ENCODE measurements around the gene MGARP. TPM values are rescaled to one million over a fixed set of nuclear protein-coding genes. Genes with fewer than 3 reads are reported as not detected.
A peak's percentile ranks its signal among the peaks of the same experiment; 100 is the strongest.
"Not testable (repeated sequence)": the region's sequence is repeated elsewhere in the genome, so short reads cannot be mapped to it uniquely, and the experiment has no call there.

Gene MGARP
- total RNA-seq, 1 donor from 2014 or later: 0.21 TPM

DNA sequence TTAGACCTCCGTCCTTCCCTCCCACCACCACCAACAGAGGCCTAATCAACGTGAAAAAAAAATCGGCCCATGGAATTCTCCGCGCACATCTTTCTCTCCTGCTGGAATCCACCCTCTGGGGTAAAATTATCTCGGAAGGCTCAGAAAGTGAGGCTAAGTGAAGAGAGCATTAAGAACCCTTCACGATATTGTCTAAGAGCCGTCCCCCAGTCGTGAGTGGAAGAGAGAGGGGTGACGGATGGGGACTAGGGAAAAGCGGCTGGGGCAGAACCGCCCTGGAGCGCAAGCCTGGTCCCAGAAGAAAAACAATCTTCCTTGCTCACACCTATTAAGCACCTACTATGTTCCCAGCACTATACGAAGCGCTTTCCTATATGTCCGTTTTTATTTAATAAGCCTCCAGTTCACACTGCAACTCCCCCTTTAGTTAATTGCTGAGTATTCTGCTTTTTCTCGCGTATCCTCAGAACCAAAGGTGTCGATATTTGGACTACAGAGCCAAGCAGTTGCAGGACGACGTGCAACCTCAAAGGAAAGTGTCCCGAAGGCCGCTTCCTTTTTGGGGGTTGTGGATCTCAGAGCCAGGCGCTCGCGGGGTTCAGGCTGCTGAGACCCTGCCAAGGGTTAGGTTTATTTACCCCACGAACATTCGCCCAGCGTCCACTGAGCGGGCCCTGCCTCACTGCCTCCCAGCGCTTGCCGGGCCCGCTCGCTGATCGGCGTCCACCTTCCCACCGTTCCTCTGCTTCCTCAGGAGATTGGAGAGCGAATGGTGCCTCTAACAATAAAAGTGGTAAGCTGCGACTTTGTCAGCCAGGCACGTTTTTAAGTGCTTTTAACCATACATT lies 889 bp downstream of the MGARP start:
- H3K27ac Mint-ChIP-seq: no peak overlapping the region

DNA sequence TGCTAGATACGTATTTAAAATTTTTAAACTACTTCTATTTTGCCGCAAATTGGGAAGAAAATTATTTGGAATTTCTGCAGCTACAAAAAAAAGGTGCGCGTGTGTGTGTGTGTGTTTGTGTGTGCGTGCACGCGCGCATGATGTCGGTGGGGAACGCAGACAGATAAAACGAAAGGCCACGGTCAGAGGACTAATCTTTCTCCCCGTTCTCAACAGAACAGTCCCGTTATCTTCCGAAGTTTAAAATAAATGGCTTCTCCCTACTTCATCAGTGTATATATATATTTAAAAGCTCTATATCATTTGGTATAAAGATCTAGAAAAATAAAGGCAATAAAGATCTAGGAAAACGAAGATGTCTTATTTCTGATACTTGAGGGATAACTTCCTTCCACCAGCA lies 1.5 kb downstream of the MGARP start:
- no peak for DNase-seq
- Mint-ChIP-seq H3K27me3 (peaks cover 61% of the 10 kb centered on the region), H3K27ac (no peak overlapping the region), H3K36me3 (ENCODE audit: low read depth) (no peaks in the 10 kb centered on the region), H3K9me3 (no peaks in the 10 kb centered on the region), H3K4me3 (peak overlapping the region; percentile 79), H3K4me1 (peaks cover 19% of the 10 kb centered on the region)
- intact Hi-C loops (cut with micrococcal nuclease): no loop called here

More for the DNA sequence above, 889 bp downstream of the MGARP start:
- Mint-ChIP-seq H3K4me1 (peaks cover 19% of the 10 kb centered on the region), H3K4me3 (peak overlapping the region; percentile 79), H3K27me3 (peaks cover 59% of the 10 kb centered on the region), H3K36me3 (ENCODE audit: low read depth) (no peaks in the 10 kb centered on the region), H3K9me3 (no peaks in the 10 kb centered on the region)
- DNase-seq: no peak
- intact Hi-C loops (cut with micrococcal nuclease): loop anchor here (1.0 kb wide), 1 partner anchor 16 kb away; no protein-coding TSS in a partner anchor

DNA sequence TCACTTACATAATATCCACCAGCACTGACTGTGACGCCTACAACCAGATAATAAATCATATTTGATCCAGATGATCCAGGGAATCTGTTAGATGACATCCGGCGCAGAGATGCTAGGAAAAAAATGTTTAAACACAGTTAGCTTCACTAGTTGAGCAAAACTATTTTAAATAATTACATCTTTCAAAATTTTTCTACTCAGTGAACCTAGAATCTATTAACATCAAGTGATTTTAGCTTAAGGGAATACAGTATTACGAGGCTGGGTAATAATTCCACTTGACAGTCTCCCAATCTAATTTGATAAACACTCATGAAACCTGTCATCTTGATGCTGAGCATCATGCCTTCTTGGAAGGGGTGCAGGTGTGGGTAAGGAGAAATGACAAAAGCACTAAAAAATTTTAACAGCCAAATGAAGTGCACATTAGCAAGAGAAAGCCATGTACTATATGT lies 4.7 kb downstream of the MGARP start:
- intact Hi-C loops (cut with micrococcal nuclease): no loop called here

DNA sequence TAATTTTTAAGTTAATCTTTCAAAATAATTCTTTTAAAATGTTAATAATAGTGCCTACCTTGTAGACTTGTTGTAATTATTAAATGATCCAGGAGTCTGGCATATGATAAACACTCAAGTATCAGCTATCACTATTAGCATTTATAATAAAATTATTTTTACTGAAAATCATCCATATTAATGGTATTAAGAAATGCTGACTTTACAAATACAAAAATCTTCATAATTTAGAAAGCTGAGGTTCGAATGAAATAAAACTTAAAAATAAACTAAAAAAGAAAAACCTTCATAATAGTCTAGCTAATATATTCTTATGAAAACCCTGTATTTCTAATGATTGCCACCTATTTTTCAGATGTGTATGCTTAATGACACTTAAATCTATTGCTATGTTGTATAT lies 5.2 kb downstream of the MGARP start:
- intact Hi-C loops (cut with micrococcal nuclease): no loop called here
- peaks cover 11% of the 10 kb centered on the region for H3K4me1 Mint-ChIP-seq
- H3K27ac Mint-ChIP-seq: no peak overlapping the region
- no peaks in the 10 kb centered on the region for H3K36me3 Mint-ChIP-seq (ENCODE audit: low read depth)
- no peak for DNase-seq
- peaks cover 36% of the 10 kb centered on the region for H3K27me3 Mint-ChIP-seq
- H3K4me3 Mint-ChIP-seq: no peak overlapping the region
- H3K9me3 Mint-ChIP-seq: no peaks in the 10 kb centered on the region

More for the DNA sequence above, 4.7 kb downstream of the MGARP start:
- Mint-ChIP-seq H3K36me3 (ENCODE audit: low read depth) (no peaks in the 10 kb centered on the region), H3K4me3 (no peak overlapping the region), H3K27ac (no peak overlapping the region), H3K4me1 (peaks cover 16% of the 10 kb centered on the region), H3K9me3 (no peaks in the 10 kb centered on the region), H3K27me3 (peaks cover 41% of the 10 kb centered on the region)
- DNase-seq: no peak

DNA sequence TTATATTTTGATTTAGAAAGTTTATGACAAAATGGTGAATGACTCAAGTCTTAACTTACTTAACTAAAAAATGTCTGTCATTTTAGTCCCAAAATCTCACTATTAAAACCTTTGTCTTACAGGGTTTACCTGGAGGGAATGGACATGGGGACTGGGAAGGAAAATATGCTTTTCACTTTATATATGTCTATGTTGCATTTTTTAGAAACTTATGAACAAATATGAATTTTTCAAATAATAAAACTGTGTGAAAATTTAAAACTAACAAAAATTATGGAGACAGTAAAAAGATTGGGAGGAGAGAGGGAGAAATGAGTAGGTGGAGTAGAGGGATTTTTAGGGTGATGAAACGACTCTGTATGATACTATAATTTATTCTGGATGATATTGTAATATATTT lies 6.2 kb downstream of the MGARP start:
- intact Hi-C loops (cut with micrococcal nuclease): no loop called here
- Mint-ChIP-seq H3K27ac (no peak overlapping the region), H3K9me3 (no peaks in the 10 kb centered on the region), H3K4me3 (no peak overlapping the region), H3K4me1 (peaks cover 2% of the 10 kb centered on the region), H3K27me3 (peaks cover 28% of the 10 kb centered on the region), H3K36me3 (ENCODE audit: low read depth) (no peaks in the 10 kb centered on the region)
- DNase-seq: no peak

DNA sequence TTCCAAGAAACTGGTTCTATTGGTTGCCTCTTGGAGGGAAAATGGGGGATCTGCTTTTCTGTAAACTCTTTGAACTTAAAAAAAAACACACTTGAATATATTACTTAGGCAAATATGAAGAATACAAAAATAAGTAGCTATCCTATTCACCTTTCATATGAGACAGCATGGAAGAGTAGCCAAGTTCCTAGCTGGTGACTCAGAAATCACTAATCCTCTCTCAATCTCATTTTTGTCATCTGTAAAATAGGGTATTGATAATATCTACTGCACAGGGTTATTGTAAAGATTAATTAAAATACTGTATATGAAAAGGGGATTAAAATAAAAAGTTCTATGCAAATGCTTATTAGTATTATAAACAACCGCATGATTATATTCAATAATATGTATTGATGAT lies 12.7 kb downstream of the MGARP start:
- H3K36me3 Mint-ChIP-seq (ENCODE audit: low read depth): peaks cover 1% of the 10 kb centered on the region
- peak overlapping the region; percentile 68 for H3K4me3 Mint-ChIP-seq
- peaks cover 21% of the 10 kb centered on the region for H3K4me1 Mint-ChIP-seq
- no peak for DNase-seq
- intact Hi-C loops (cut with micrococcal nuclease): loop anchor here (2.0 to 5.0 kb wide), 3 partner anchors 45 to 590 kb away; no protein-coding TSS in a partner anchor
- H3K27me3 Mint-ChIP-seq: peaks cover 18% of the 10 kb centered on the region
- H3K27ac Mint-ChIP-seq: no peak overlapping the region
- no peaks in the 10 kb centered on the region for H3K9me3 Mint-ChIP-seq

DNA sequence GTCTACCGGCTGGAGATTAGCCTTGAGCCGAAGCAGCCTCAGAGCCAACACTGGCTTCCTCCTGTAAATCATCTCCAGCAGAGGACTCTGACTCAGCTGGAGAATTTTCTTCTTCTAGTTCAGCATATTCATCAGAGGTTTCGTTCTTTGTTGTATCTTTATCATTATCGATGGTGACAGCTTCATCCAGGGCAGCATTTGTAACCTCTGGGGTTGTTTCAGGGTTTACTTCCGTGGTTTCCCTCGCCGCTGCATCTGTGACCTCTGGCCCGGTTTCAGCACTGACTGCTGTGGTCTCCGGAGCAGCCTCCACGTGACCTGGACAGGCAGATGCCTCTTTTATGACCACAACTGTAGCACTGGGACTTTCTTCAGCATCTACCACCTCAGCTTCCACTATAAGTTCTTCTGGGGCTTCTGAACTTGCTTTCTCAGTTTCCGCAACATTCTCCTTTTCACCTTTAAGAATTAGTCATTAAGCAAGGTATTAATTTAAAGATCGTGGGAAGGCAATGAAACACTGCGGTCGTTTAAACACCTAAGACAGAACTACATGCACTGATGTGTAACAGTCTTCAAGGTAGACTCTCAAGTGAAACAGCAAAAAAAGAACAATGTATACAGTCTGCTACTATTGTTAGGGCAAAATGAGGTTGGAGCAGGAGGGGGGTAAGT lies 13.3 kb downstream of the MGARP start:
- H3K27me3 Mint-ChIP-seq: peaks cover 18% of the 10 kb centered on the region
- peak overlapping the region; percentile 68 for H3K4me3 Mint-ChIP-seq
- H3K27ac Mint-ChIP-seq: peak overlapping the region; percentile 78
- intact Hi-C loops (cut with micrococcal nuclease): loop anchor here (1.0 to 5.0 kb wide), 7 partner anchors 14 to 591 kb away; partner anchors contain the start of genes MGARP and NAA15
- peaks cover 21% of the 10 kb centered on the region for H3K4me1 Mint-ChIP-seq
- H3K36me3 Mint-ChIP-seq (ENCODE audit: low read depth): peaks cover 1% of the 10 kb centered on the region
- peak; percentile 90 for DNase-seq
- H3K9me3 Mint-ChIP-seq: no peaks in the 10 kb centered on the region

DNA sequence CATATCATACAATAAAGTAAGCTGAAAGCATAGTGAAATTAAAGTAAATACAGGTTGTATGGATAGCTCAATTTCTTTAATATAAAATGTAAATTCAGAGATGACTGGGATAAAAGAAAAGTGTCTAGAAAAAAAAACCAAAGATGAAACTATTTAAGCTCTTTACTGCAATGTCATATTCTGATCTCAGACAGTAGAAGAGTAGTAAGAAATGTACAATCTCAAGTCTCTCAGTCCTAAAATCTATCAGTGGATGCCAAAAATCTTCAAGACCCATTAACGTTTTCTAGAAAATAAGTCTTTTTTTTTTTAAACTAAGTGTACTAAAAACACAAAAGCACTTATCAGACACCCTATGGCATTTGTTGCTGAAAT lies 13.8 kb downstream of the MGARP start:
- intact Hi-C loops (cut with micrococcal nuclease): loop anchor here (1.0 to 5.0 kb wide), 7 partner anchors 14 to 591 kb away; partner anchors contain the start of genes MGARP and NAA15
- Mint-ChIP-seq H3K4me1 (peaks cover 21% of the 10 kb centered on the region), H3K27me3 (peaks cover 19% of the 10 kb centered on the region), H3K36me3 (ENCODE audit: low read depth) (peaks cover 1% of the 10 kb centered on the region), H3K27ac (peak overlapping the region; percentile 78), H3K9me3 (no peaks in the 10 kb centered on the region), H3K4me3 (peak overlapping the region; percentile 68)
- no peak for DNase-seq

DNA sequence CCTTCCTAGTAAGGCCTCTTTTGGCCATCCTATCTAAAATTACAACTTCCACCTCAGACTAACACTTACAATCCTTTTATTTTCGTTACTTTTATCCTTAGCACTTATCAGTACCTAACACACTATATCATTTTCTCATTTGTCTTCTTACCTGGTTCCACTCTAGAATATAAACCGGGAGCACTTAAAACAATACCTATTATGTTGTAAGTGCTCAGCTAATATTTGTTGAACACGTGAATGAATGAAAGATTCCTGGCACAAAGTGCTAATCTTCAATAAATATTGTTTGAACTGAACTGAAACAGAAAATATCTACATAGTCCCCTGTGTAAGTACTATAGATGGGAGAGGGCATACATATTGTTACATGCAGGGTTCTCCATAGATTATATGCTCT lies 14.4 kb downstream of the MGARP start:
- peaks cover 1% of the 10 kb centered on the region for H3K36me3 Mint-ChIP-seq (ENCODE audit: low read depth)
- H3K9me3 Mint-ChIP-seq: no peaks in the 10 kb centered on the region
- H3K4me1 Mint-ChIP-seq: peaks cover 21% of the 10 kb centered on the region
- H3K4me3 Mint-ChIP-seq: no peak overlapping the region
- intact Hi-C loops (cut with micrococcal nuclease): loop anchor here (1.0 to 5.0 kb wide), 7 partner anchors 15 to 592 kb away; partner anchors contain the start of genes MGARP and NAA15
- H3K27ac Mint-ChIP-seq: no peak overlapping the region
- peaks cover 19% of the 10 kb centered on the region for H3K27me3 Mint-ChIP-seq
- no peak for DNase-seq

DNA sequence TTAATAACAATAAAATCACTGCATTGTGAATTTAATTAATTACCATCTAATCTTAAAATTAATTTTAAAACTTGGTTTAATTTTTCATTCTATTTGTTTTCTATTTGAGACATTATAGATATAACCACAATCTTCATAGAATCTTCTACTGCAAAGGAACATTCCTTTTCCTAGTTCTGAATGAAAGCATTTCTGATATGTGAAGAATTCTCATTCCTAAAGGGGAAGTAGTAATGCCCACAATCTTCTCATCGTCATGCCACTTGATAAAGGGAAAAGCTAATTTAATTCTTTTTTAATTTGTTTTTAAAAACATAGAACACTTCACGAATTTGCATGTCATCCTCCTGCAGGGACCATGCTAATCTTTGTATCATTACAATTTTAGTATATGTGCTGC lies 23.7 kb downstream of the MGARP start:
- no peak for DNase-seq
- H3K4me1 Mint-ChIP-seq: no peaks in the 10 kb centered on the region
- intact Hi-C loops (cut with micrococcal nuclease): no loop called here
- no peak overlapping the region for H3K4me3 Mint-ChIP-seq
- peaks cover 13% of the 10 kb centered on the region for H3K27me3 Mint-ChIP-seq
- H3K9me3 Mint-ChIP-seq: no peaks in the 10 kb centered on the region
- no peaks in the 10 kb centered on the region for H3K36me3 Mint-ChIP-seq (ENCODE audit: low read depth)
- no peak overlapping the region for H3K27ac Mint-ChIP-seq

DNA sequence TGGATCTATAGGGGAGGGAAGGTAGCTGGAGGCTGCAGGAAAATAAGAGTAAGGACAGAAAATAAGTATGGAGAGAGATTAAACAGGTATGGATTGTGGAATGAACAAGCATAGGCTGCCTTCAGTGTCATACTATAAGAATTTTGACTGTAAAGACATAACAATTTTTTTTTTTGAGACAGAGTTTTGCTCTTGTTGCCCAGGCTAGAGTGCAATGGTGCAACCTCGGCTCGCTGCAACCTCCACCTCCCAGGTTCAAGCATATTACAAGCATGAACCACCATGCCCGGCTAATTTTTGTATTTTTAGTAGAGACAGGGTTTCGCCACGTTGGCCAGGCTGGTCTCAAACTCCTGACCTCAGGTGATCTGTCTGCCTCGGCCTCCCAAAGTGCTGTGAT lies 24.4 kb downstream of the MGARP start:
- H3K27ac Mint-ChIP-seq; intact Hi-C loops (cut with micrococcal nuclease); H3K4me3 Mint-ChIP-seq; H3K9me3 Mint-ChIP-seq; DNase-seq; H3K36me3 Mint-ChIP-seq (ENCODE audit: low read depth); H3K4me1 Mint-ChIP-seq: not testable (repeated sequence)
- H3K27me3 Mint-ChIP-seq: peaks cover 13% of the 10 kb centered on the region

DNA sequence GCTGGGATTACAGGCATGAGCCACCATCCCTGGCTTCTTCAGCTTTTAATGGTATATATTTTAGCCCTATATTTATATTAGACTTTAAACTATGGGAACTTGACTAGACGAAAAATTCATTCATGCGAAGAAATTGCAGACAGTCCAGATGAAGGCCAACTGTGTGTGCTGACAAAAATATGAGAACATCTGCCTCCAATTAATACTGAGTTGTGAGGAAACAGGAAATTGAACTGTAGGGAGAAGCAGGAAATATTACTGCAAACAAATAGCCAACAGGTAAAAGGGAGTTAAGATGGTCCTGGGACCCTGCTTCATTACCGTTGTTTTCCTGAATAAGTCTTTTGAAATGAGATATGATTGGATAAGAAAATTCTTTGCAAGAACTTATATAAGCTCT lies 26.3 kb downstream of the MGARP start:
- intact Hi-C loops (cut with micrococcal nuclease): no loop called here
- H3K9me3 Mint-ChIP-seq: no peaks in the 10 kb centered on the region
- no peaks in the 10 kb centered on the region for H3K4me1 Mint-ChIP-seq

DNA sequence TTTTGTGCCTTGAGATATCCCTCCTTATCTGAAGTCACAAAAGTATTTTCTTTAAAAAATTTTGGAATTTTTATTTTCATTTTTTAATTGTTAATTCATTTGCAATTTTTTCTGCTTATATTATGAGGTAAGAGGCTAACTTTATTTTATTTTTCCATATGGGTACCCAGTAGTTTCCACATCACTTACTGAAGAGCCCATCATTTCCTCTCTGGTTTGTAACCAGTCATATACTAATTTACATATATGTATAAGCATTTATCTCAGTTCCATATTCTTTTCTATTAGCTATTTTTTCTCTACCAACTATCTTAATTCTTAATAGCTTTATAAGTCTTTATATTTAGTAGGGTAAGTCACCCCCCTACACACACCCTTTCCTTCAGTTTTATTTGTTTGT lies 27.0 kb downstream of the MGARP start:
- H3K27ac Mint-ChIP-seq: no peak overlapping the region
- no peak overlapping the region for H3K4me3 Mint-ChIP-seq
- H3K4me1 Mint-ChIP-seq: no peaks in the 10 kb centered on the region

More for the DNA sequence above, 26.3 kb downstream of the MGARP start:
- no peak for DNase-seq
- Mint-ChIP-seq H3K36me3 (ENCODE audit: low read depth) (no peaks in the 10 kb centered on the region), H3K27me3 (peaks cover 12% of the 10 kb centered on the region), H3K27ac (no peak overlapping the region), H3K4me3 (no peak overlapping the region)

DNA sequence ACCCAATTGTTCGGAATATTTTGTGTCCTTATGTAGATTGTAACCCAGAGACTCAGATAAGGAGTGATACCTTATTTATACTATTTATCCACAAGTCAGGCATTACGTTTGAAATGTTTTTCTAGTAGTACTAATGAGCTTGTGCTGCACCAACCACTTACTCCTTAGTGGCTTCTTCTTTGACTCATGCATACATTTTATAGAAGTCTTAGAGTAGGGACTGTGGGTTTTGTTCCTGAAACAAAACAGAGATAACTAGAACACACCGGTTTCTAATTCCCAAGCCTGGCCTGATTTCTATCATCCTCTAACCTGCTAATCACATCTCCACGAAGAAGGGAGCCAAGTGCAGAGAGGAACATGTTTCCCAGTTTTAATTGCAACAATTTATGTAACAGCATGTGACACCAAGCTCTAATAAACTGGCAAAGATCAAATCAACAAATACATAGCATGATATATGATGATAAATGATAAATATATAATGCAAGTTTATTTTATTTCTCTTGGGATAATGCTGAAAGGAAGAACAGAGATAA lies 32.3 kb downstream of the MGARP start:
- intact Hi-C loops (cut with micrococcal nuclease): no loop called here
- Mint-ChIP-seq H3K9me3 (no peaks in the 10 kb centered on the region), H3K27ac (no peak overlapping the region), H3K27me3 (peaks cover 9% of the 10 kb centered on the region), H3K36me3 (ENCODE audit: low read depth) (no peaks in the 10 kb centered on the region), H3K4me1 (no peaks in the 10 kb centered on the region), H3K4me3 (no peak overlapping the region)
- no peak for DNase-seq

More for the DNA sequence above, 27.0 kb downstream of the MGARP start:
- no peak for DNase-seq
- intact Hi-C loops (cut with micrococcal nuclease): no loop called here
- Mint-ChIP-seq H3K36me3 (ENCODE audit: low read depth) (no peaks in the 10 kb centered on the region), H3K27me3 (peaks cover 14% of the 10 kb centered on the region), H3K9me3 (no peaks in the 10 kb centered on the region)
